Activated CD4-positive, CD25-positive, alpha-beta regulatory T cell treated with anti-CD3 and anti-CD28 coated beads, Interleukin-2, amount 50 U/mL, for 16 hours (primary cell): ENCODE measurements around the gene RHBDD1.

Experiments
- DNase-seq: peaks from one replicate; pipeline ENCODE4 v3.0.0-alpha.2; 2020; ENCODE audit warnings: low read depth, low spot score

The RHBDD1 gene

DNA sequence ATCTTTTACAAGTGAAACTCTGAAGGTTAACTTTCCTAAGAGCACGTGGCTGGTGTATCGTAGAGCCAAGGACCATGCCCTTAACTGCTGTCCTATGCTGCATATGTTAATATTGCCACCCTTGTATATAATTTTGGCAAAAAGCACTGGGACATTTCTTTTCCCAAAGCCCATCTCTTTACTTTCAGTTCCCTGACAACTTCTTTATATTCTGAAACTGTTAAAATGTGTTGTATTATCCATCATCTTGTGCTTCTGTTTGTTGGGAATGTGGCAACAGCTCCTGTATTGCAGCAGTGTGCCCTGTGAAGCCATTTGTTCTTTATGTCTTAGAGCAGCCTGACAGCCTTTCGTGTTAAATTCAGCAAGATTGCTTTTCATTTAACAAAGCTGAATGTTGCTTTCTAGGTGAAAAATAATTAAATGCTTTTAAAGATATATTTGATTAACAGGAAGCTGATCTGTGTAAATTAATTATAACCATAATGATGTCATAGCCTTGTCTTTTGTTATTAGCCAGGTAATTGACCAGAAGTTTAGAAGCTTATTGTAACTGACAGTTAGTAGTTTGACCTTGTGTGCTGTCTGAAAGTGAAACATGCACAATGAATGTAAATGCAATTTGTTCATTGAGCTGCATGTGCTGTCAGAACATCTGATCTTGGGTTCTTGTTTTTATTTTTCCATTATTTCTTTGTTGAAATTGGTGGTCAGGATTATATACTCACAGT is 9.7 kb downstream of the RHBDD1 start:
- DNase-seq: no peak

DNA sequence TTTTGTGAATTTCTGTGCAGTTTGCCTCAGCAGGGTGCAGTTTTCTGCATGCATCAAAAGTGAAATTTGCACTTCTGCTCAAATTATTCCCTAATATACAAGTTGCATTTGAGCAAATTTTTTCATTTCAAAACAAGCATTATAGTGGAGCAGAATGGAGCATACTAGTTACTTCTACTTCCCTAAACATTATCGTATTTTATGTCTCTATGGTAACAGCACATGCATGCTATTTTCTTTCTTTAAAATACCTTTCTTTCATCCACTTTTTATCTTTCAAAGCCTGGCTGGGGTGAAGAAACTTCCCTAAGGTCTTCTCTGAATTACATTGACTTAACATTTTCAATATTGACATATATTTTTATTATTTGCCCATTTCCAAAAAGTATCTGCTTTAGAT is 11.2 kb downstream of the RHBDD1 start:
- DNase-seq: no peak

DNA sequence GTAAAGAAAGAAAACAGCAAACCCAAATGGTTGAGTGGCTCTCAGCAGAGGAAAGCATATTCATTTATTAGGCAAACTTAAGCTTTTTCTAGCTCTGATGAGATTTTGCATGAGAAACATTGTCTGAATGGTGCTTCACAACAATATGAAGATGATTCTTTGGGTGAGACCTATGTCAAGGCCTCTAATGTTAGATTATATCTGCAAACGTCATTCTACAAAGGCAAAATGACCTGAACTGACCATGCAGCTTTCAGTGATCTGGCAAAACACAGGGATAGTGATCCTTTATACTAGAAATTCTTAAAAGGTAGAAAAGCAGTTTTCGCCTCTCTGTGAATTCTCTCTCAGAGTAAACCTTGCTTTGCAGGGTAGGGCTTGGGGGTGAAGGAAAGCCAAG is 11.7 kb downstream of the RHBDD1 start:
- DNase-seq: no peak

DNA sequence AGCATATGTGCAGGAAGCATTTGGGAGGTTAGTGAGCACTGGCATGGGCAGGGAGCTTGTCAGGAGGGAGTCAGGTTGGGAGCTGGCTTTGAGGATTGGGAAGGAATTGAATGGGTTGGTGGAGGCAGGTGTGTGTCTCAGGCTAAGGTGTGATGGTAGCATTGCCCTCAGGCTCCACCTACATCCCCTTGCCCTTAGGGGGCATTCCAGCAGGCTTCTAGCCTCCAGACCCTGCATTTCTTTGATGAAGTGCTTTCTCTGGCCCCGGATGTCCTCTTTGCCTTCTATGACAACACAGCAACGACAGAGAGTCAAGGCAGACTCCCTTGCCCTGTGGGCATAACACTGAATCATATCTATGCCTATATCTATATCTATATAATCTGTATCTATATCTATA is 13.5 kb downstream of the RHBDD1 start:
- no peak for DNase-seq

DNA sequence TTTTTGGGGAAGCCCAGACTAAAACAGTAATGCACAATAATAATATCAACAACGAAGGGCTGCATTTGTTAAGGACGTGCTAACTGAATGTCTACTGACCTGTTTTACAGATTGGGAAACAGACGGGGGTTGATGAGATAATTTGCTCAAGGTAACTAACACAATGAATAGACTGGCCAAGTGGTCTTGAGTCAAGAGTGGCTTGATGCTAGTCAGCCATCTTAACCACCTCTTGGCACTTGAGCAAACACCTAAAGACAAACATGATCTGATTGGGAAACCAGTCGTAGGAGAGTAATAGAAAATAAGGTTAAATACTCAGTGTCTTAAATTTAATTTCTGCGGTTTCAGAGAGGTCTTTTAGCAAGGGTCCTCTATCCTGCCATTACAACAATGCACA is 14.2 kb downstream of the RHBDD1 start:
- DNase-seq: no peak

DNA sequence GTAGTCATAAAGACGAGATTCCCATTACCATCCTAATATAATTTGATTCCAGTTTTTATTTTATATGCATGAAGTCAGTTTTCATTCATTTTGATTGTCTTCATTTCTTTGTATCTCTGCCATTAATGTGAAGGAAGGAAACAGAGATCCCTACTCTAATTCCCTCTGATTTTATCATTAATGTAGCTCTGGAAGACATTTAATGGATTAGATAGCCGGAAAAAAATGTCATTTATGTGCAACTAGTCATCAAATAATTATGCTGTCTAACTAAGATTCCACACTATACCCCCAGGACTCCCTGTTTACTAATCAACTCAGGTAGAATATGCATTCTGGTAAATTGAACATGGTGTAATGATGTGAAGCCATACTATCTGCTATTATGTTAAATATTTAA is 19.9 kb downstream of the RHBDD1 start:
- DNase-seq: no peak

DNA sequence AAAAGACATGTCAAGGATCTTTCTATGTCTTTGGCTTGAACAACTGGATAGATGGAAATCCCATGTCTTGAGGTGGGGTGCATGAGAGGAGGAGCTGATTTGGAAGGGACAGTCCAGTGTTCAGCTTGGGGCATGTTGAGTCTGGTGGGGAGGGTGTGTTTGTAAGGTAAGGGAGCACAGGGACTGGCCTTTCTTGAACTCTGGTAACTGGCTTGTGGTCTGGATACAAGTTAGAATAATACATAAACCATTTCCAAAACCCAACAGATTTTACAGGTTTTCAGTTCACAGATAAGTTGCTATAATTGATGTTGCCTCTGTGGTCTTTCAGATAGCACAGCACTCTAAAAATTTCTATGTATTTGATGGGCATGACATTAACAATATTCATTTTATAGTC is 24.2 kb downstream of the RHBDD1 start:
- DNase-seq: no peak

DNA sequence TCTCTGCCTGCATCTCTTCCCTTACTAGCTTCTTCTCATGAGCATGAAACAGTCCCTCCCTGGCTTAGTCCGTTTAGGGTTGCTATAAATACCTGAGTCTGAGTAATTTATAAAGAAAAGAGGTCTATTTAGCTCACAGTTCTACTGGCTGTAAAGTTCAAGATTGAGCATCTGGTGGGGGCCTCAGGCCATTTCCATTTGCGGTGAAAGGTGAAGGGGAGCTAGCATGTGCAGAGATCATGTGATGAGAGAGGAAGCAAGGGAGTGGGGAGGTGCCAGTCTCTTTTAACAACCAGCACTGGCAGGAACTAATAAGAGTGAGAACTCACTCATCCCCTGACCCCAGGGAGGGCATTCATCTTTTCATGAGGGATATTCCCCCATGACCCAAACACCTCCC is 26.8 kb downstream of the RHBDD1 start:
- no peak for DNase-seq

DNA sequence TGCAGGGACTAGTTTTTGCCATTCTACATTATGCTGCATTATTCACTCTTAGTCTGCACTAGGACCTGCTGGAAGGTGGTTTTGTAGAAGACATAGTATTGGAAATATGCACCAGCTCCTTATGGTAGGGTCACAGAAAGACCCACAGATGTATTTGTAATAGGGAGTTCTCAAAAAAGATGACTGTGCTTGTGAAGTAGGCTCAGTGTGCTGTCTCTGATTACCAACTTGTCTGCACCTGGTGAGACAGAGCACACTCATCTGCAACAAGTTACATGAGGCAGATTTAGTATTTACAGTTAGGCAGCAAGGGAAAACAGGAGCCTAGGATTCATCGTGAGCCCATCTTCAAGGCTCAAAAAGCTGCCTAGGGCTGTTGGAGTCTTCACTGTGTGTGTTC is 29.4 kb downstream of the RHBDD1 start:
- DNase-seq: no peak

DNA sequence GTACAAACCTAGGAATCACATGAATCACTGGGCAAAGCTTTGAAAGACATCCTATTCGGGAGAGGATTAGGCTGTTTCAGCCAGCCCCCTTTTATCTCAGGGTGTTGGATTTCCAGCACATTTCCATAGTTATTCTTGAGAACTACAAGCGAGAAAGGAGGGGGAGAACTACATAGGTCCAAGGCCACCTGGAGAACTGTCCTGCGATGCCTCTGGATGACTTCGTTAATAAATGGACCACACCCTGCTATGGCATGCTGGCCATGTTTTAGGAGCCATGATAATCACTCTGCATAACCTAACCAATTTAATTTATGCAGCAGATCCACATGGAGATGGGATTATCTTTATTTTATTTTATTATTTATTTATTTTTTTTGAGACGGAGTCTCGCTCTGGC is 29.9 kb downstream of the RHBDD1 start:
- DNase-seq: no peak

DNA sequence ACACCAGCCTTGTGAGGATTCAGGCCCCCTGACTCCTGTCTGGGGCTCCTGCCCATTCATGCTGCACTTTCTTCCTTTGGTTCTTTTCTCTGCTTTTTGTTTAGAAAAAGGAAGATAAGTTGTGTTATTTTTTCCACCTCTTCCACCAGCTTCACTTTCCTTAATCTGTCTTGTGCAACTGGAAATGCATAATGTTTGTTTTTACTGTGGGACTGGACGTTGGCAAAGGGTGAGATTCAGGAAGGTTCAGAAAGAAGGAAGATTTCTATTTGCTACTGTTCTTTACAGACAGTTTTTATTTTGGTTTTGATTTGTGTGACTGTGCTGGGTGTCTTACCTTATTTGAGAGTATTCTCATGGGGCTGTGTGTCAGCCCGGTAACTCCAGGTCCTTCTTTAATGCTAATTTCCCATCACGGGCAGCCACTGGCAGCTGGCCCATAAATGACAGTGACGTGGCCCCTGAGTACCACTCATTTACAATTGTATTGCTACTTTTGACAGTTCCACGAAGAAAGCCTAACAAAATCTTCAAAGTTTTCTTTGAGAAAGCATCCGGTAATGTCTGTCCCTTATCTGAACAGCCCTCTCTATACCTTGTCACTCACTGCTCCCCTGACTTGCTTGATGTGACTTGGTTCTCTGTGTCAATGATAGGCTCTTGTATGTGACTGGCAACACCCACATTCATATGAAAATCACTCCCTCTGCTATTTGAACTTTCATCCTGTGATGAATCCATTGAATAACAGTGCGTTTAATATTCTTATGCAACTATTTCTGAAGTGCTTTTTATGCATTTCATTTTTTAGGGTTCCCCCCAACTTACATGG is 32.7 kb downstream of the RHBDD1 start:
- no peak for DNase-seq

DNA sequence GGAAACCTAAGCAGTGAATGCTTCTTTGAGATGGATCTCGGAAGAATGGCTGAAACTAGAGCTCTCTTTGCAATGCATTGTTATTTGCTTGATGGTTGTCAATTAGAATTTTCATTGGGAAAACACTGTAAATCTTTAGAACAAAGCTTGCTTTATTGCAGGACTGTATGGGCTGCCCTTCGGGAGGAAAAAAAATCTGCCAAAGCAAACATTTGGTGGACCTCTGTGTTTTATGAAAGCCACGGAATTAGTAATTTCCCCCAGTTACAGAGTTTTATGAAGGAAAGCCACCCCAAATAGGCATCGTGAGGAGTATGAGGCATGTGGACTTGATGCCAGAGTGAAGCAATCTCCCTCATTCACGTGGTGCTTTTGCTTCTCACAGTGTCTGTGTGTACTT is 33.5 kb downstream of the RHBDD1 start:
- no peak for DNase-seq

DNA sequence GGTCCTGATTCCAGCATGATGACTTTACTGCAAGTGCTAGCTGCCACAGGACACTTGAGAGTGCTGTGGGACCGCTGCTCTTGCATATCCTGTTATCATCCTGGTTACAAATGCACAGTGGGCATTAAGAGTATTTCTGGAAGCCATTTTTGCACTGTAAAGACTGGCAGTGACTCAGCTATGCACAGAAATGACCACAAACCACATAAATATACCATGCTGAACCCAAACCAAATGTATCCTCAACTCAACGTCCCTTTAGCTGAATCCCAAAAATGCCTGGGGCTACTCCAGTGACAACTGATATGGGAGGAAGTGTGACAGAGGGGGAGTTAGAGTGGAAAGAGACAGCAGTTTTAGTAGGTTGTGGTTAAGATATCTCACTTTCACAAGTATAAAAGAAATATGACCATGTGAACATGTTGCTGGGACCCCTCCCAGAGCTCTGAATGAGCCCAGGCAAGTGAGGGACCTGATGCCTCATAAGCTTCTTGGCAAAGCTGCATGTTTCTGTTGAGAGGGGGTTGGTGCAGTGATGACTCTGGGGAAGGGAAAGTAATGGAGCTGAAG is 37.3 kb downstream of the RHBDD1 start:
- no peak for DNase-seq

DNA sequence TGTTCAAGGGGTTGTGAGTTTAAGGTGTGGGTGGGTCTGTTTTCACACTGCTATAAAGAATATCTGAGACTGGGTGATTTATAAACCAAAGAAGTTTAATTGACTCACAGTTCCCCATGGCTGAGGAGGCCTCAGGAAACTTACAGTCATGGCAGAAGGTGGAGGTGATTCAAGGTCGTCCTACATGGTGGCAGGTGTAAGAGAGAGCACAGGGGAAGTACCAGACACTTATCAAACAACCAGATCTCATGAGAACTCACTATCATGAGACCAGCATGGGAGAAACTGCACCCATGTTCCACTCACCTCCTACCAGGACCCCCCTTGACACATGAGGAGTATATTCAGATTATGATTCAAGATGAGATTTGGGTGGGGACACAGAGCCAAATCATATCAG is 38.0 kb downstream of the RHBDD1 start:
- no peak for DNase-seq

DNA sequence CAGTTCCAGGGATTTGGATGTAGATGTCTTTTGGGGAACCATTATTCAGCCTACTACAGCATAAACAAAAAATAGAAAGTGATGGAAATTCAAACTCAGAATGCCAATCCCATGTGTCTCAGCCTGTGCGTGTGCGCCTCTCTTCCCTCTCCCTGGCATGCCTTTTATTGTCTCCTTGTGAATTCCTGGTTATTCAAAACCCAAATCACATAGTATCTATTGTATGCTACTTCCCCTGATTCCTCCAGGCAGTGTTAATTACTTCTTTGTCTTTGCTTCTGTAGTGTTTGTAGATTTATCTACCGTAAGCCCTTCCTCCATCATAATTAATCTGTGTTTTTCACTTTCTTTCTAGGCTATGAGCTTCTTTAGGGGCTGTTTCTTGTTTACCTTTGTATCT is 38.9 kb downstream of the RHBDD1 start:
- no peak for DNase-seq

DNA sequence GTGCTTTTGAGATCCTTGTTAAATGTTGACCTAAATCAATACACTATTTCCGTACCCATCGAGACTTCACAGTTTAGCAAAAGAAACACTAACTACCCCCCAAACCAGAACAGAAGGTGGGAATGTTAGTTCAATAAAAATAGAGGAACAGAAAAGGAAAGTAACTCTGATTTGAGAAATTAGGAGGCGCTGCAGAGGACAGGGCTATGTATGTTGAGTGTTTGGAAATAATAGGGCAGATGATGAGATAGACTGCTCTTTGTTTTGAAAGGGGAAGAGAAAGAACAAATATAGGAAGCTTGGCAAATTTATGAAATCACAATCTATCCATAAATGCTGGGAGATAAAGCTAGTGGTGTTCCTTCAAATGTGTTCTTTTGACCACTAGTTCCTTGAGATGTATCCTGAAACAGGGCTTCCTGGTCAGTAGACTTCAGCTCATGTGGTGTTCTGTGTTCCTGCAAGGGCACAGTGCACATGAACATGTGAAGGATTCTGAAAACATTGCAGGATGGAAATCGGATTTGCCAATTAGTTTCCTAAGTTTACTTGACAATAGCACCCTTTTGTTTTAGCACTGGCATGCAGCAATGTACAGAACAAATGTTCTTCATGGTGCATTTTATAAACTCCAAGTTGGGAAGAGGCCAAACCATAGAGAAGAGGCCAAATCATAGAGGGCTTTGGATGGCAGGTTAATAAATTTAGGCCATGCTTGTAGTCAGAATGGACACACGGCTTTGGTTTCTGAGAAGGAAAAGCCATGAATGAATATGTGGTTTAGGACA is 39.8 kb downstream of the RHBDD1 start:
- DNase-seq: no peak

DNA sequence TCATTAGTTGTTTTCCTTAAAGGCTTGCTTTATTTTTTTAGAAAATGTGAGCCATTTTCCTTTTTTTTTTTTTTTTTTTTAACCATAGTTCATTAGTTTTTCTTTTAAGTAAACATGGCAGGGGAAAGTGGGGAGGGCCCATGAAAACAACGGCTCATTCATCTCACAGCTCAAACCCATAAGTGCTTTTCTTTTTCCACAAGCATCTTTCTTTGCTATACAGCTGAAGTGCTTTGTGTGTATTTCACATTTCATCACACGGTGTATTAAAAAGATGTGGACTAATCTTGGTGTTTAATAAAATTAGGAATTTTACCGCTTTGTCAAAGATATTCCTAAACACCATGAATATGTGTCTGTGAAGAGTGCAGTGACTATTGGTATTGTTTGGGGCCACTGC is 41.6 kb downstream of the RHBDD1 start:
- DNase-seq: no peak

DNA sequence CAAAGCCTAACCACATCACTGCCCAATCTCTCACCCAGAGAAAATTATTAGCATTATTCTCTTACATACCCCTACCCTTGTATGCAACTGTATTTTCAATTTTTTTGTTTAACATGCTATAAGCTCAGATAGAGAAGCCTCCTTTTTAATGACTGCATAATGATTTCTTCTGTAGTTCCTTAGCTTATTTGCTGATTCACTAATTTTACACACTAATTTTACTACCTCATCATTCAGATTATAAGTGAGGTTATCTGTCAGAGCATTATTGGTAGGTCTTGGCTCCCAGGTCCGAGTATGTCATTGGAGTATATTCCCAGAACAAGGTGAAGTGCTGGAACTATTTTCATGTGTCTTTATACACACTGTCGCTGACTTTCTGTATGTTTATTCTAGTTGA is 45.4 kb downstream of the RHBDD1 start:
- DNase-seq: no peak

DNA sequence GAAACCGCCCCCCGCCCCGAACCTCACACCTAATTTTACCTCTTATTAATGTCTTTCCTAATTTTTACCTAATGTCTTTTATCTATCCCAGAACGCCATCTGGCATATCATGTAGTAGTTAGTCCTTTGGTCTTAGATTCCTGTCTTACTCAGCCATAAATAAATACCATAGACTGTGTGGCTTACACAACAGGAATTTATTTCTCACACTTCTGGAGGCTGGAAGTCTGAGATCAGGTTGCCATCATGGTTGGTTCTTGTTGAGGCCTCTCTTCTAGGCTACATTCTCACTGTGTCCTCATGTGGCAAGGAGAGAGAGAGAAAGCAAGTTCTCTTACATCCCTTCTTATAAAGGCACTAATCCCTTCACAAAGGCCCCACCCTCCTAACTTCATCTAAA is 46.8 kb downstream of the RHBDD1 start:
- no peak for DNase-seq

DNA sequence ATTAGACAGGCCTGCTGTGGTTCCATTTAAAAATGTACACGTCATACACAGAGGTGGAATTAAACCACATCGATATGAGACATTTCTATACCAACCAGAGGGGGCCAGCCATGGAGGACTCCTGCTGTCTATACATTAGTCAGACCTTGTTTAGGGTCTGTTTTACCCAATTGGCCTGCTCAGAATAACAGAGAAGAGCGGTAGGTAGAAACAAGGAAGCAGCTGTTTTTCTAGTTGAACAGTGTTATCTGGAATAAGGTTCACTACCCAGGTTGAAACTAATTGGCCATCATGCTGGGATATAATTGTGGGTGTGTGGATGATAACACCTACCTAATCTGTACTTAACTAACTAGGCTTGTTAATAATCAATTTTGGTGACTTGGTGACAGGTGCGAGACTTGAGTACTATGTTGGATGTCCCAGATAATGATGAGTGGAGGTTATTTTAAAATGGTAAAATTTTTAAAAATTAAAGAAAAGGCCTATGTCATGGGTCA is 47.5 kb downstream of the RHBDD1 start:
- DNase-seq: no peak

DNA sequence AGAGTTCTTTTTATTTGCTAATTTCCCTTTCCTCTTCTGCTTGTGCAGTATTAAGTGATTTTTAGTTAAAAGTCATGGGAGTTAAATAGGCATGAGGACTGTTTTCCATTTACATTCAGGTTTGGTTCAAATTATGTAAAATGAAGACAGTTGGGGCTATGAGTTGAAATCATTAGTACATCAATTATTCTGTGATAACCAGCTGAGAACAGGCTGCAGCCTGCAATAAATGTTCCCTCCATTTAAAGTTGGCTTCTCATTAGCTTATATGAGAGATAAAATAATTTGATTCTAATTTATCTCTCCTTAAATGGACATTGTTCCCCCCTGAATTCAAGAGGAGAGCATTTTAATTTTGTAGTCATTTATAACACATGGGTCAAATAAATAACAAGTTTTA is 48.3 kb downstream of the RHBDD1 start:
- no peak for DNase-seq
